ENCODE results near the gene MMP10.

The MMP10 gene

GRCh38 chr11:102780491-102780918, at the start of gene MMP10:
Gene MMP10, minus strand, starts transcription at chr11:102780628. Its CDS starts 37 bp downstream, at chr11:102780591.
- peak; percentile 44 for DNase-seq (ENCODE audit: low read depth)
- TF ChIP-seq CTCF (IDR thresholded peaks at IDR 0.05; ENCODE audit: control insufficient read depth, extremely low read depth, insufficient read depth): peak; percentile 41
- H3K4me3 ChIP-seq (ENCODE audit: low read depth, low read length): no peak within 1 kb of the TSS

- no peak for DNase-seq (ENCODE audit: low read depth)
- TF ChIP-seq CTCF (IDR thresholded peaks at IDR 0.05; ENCODE audit: control insufficient read depth, extremely low read depth, insufficient read depth): no peak
- no peak overlapping the region for H3K4me3 ChIP-seq (ENCODE audit: low read depth, low read length)
Observed at GRCh38 chr11:102829316-102830000, 49.0 kb upstream of the MMP10 start.

- TF ChIP-seq CTCF (IDR thresholded peaks at IDR 0.05; ENCODE audit: control insufficient read depth, extremely low read depth, insufficient read depth): no peak
- no peak overlapping the region for H3K4me3 ChIP-seq (ENCODE audit: low read depth, low read length)
- no peak for DNase-seq (ENCODE audit: low read depth)
Observed at GRCh38 chr11:102824556-102824955, 44.1 kb upstream of the MMP10 start.

GRCh38 chr11:102819491-102819890, 39.1 kb upstream of the MMP10 start:
- no peak overlapping the region for H3K4me3 ChIP-seq (ENCODE audit: low read depth, low read length)
- DNase-seq (ENCODE audit: low read depth): no peak
- TF ChIP-seq CTCF (IDR thresholded peaks at IDR 0.05; ENCODE audit: control insufficient read depth, extremely low read depth, insufficient read depth): no peak

- no peak overlapping the region for H3K4me3 ChIP-seq (ENCODE audit: low read depth, low read length)
- DNase-seq (ENCODE audit: low read depth): no peak
- no peak for TF ChIP-seq CTCF (IDR thresholded peaks at IDR 0.05; ENCODE audit: control insufficient read depth, extremely low read depth, insufficient read depth)
Observed at GRCh38 chr11:102813484-102813883, 33.1 kb upstream of the MMP10 start.

GRCh38 chr11:102812188-102812587, 31.8 kb upstream of the MMP10 start:
- no peak overlapping the region for H3K4me3 ChIP-seq (ENCODE audit: low read depth, low read length)
- no peak for DNase-seq (ENCODE audit: low read depth)
- TF ChIP-seq CTCF (IDR thresholded peaks at IDR 0.05; ENCODE audit: control insufficient read depth, extremely low read depth, insufficient read depth): no peak
